ENCODE data around the gene MYO15A.

DNA sequence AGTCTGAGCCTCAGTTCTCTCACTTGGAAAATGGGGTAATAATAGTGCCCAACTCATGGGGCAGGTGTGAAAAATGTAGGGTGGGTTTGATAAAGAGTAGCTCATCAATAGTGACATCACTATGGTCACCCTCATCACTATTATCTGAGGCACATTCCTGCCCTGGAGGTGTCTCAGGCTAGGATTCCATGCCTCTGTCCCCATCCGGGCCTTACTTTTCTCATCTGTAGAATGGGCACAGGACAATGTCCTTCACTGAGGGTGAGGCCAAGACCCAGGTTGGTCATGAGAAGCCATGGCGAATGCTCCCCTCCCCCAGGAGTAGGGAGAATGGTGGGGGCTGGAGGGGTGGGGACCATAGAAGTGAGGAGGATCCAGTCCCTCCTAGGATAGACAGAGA is 30.5 kb downstream of the MYO15A start:
- no peak for TF ChIP-seq CTCF (conservative IDR thresholded peaks at IDR 0.05; ENCODE audit: low read length)
- TF ChIP-seq EZH2phosphoT487 (IDR thresholded peaks at IDR 0.05; ENCODE audit: borderline replicate concordance), result no peak

Measured in Loucy (cell line).